GM21447 (cell line): ENCODE measurements around the gene EVPLL.
"Not testable (repeated sequence)": the region's sequence is repeated elsewhere in the genome, so short reads cannot be mapped to it uniquely, and the experiment has no call there.

Experiments
- ATAC-seq: cut with Tn5 transposase; IDR thresholded peaks from one replicate; pipeline ENCODE4 v1.9.1; 2021; ENCODE audit not compliant: unreplicated experiment

EVPLL gene

DNA sequence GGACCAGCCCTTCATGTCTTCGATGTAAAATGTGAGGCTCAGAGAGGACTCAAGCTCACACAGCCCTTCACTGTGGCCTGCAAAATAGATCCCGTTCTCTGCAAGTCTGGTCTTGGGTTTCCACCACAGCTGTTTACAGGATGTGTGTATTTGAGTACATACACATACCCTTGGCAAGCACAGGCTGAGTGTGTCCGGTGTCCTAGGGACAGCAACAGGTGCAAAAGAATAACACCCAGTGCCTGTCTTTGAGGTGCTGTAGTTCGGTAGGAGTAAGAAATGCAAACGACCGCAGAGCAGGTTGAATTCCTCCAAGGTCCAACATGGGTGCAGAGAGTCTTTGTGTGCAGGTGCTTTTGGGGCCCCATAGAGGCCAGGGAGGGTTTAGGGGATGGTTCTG, 44.9 kb downstream of the EVPLL start:
- ATAC-seq, result not testable (repeated sequence)

- not testable (repeated sequence) for ATAC-seq
Measured at GRCh38 chr17:18423015-18423414, 45.4 kb downstream of the EVPLL start.

DNA sequence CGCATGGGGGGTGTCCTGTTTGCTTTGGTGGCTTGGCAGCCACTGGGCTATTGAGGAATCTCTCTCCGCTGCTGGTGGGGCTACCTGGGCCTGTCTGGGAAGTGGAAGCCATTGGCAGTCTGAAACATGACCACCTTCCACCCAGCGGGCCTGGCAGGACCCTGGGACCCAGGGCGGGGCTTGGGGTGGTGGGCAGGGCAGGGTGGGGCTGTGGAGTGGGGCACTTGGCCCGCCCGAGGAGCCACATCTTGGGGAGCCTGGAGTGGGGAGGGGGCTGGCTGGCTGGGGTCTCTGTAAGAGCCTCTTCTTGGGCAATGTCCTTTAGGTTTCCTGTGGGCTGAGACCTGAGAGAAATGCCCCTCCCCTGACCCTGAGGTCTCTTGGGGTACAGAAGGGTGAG, 48.0 kb downstream of the EVPLL start:
- not testable (repeated sequence) for ATAC-seq

DNA sequence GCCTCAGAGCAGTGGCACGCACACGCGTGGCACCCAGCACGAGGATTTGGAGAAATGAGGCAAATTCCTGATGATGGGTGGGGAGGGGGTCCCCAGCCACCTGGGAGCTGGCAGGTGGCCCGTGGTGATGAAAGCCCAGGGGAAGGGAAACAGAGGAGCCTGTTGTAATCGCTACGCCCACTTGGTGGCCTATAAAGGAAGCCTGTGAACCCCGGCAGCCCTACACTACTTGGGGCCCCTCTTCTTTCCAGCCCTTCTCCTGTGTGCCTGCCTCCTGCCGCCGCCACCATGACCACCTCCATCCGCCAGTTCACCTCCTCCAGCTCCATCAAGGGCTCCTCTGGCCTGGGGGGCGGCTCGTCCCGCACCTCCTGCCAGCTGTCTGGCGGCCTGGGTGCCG, 49.1 kb downstream of the EVPLL start:
- ATAC-seq, result not testable (repeated sequence)

- ATAC-seq, result not testable (repeated sequence)
Measured at GRCh38 chr17:18432206-18432605, 54.6 kb downstream of the EVPLL start.
